Suprapubic skin (tissue), 4 donors: Measurements from ENCODE around the gene SLCO3A1. TPM values are rescaled to one million over a fixed set of nuclear protein-coding genes. Genes with fewer than 3 reads are reported as not detected.

Experiments used
- DNase-seq, 2 donors: peaks; one replicate each; pipeline ENCODE4 v3.0.0-alpha.2; 2019; ENCODE audit warnings: low spot score in 2 of 2
- H3K27ac ChIP-seq: fragments of 200-600 bp; sonication (generic); one replicate; pipeline ENCODE4 v1.5.1; 2019
- H3K27me3 ChIP-seq: fragments of 200-600 bp; sonication (generic); one replicate; pipeline ENCODE4 v1.5.1; 2019
- H3K36me3 ChIP-seq: fragments of 200-600 bp; sonication (generic); one replicate; pipeline ENCODE4 v1.5.1; 2019
- H3K4me1 ChIP-seq: fragments of 200-600 bp; sonication (generic); one replicate; pipeline ENCODE4 v1.5.1; 2019
- H3K4me3 ChIP-seq: fragments of 200-600 bp; sonication (generic); one replicate; pipeline ENCODE4 v1.5.1; 2019; ENCODE audit warnings: mild to moderate bottlenecking
- H3K9me3 ChIP-seq: fragments of 200-600 bp; sonication (generic); one replicate; pipeline ENCODE4 v1.5.1; 2019
- EP300 ChIP-seq: sonication (generic); formaldehyde crosslinking; IDR thresholded peaks from one replicate; pipeline ENCODE4 v1.6.1; 2017; ENCODE audit warnings: antibody characterized with exemption
- POLR2A ChIP-seq, 2 donors: fragments of 450-650 bp; IDR thresholded peaks; one replicate each; pipeline ENCODE4 v1.6.1; 2017; ENCODE audit warnings: antibody characterized with exemption in 2 of 2, mild to moderate bottlenecking in 2 of 2, moderate library complexity in 2 of 2
- POLR2AphosphoS5 ChIP-seq, 3 donors: sonication (generic); formaldehyde crosslinking; IDR thresholded peaks; one replicate each; pipeline ENCODE4 v1.6.1; 2017; ENCODE audit warnings: antibody characterized with exemption in 3 of 3
- WGBS: methylation state at CpG from one replicate; pipeline ENCODE4 v1.1.5; 2018; 5-methylcytosine and 5-hydroxymethylcytosine counted together
- total RNA-seq, 4 donors: library from RNA; depleted of rRNA; stranded (reverse); fragments of >200 nt; gene quantifications; one replicate each; pipeline ENCODE4 v1.1.0, GENCODE V29; 2016
- TF ChIP-seq, protein P1 (sequence below), 2 donors: fragments of 200-600 bp in 1 of 2; fragments of 450-650 bp in 1 of 2; sonication (generic) in 1 of 2; IDR thresholded peaks; one replicate each; pipeline ENCODE4 v1.5.1; 2016 to 2019; ENCODE audit warnings: antibody characterized with exemption in 2 of 2, mild to moderate bottlenecking in 1 of 2, moderate library complexity in 1 of 2

SLCO3A1 gene
- total RNA-seq, 4 donors from 2014 or later, result 29.0 to 131 (median 44.6) TPM

DNA sequence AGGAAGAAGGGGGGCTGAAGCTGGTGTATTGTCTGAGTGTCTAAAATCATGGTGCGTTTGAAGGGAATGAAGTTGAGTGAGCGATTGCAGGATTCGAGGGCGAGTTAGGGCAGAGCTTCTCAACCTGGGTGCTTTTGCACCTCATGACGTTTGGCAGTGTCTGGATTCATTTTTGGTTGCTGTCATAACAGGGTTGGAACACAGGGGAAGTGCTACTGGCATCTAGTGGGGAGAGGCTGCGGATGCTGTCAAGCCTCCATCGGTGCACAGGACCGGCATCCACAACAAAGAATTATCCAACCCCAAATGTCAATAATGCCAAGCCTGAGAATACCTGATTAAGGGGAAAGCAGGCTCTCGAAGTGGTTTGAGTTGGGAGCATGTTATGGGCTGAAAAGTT, 120.0 kb downstream of the SLCO3A1 start:
- TF ChIP-seq, protein P1, sequence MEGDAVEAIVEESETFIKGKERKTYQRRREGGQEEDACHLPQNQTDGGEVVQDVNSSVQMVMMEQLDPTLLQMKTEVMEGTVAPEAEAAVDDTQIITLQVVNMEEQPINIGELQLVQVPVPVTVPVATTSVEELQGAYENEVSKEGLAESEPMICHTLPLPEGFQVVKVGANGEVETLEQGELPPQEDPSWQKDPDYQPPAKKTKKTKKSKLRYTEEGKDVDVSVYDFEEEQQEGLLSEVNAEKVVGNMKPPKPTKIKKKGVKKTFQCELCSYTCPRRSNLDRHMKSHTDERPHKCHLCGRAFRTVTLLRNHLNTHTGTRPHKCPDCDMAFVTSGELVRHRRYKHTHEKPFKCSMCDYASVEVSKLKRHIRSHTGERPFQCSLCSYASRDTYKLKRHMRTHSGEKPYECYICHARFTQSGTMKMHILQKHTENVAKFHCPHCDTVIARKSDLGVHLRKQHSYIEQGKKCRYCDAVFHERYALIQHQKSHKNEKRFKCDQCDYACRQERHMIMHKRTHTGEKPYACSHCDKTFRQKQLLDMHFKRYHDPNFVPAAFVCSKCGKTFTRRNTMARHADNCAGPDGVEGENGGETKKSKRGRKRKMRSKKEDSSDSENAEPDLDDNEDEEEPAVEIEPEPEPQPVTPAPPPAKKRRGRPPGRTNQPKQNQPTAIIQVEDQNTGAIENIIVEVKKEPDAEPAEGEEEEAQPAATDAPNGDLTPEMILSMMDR (IDR thresholded peaks at IDR 0.05), result peak in 1 of 2 donors; percentile 31
- no peak for TF ChIP-seq POLR2A (IDR thresholded peaks at IDR 0.05)
- no peaks in the 10 kb centered on the region for H3K9me3 ChIP-seq
- no peaks in the 10 kb centered on the region for H3K27me3 ChIP-seq
- H3K36me3 ChIP-seq, result no peaks in the 10 kb centered on the region
- no peak for DNase-seq
- H3K27ac ChIP-seq, result no peak overlapping the region
- peaks cover 38% of the 10 kb centered on the region for H3K4me1 ChIP-seq
- WGBS, result 68% methylated on average over 9 of the region's 9 CpGs
- no peak overlapping the region for H3K4me3 ChIP-seq

DNA sequence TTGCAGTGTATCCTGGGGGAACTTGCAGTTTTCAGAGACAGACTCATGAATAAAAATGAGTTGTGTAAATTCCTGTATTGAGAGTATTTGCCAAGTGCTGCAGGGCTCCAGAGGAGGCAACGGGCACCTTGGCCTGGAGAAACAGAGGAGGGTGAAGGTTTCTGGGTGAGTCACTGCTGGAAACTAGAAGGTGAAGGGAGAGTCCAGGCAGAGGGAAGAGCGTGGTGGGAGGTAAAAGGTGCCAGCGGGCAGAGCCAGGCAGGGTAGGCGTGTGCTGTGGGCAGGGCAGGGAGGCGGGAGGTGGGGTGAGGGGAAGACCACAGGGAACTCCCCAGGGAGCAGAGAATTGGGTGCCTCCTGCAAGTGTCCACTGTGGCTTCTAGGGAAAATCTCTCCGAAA, 120.8 kb downstream of the SLCO3A1 start:
- TF ChIP-seq EP300, result no peak
- TF ChIP-seq POLR2AphosphoS5 (IDR thresholded peaks at IDR 0.05), result no peak
- no peak for TF ChIP-seq POLR2A (IDR thresholded peaks at IDR 0.05)
- TF ChIP-seq, protein P1 (IDR thresholded peaks at IDR 0.05), result no peak
- Histone ChIP-seq H3K27me3 (no peaks in the 10 kb centered on the region), H3K4me3 (no peak overlapping the region), H3K4me1 (peaks cover 38% of the 10 kb centered on the region), H3K27ac (no peak overlapping the region), H3K36me3 (no peaks in the 10 kb centered on the region), H3K9me3 (no peaks in the 10 kb centered on the region)
- DNase-seq, result no peak
- 68% methylated on average over 6 of the region's 6 CpGs for WGBS

DNA sequence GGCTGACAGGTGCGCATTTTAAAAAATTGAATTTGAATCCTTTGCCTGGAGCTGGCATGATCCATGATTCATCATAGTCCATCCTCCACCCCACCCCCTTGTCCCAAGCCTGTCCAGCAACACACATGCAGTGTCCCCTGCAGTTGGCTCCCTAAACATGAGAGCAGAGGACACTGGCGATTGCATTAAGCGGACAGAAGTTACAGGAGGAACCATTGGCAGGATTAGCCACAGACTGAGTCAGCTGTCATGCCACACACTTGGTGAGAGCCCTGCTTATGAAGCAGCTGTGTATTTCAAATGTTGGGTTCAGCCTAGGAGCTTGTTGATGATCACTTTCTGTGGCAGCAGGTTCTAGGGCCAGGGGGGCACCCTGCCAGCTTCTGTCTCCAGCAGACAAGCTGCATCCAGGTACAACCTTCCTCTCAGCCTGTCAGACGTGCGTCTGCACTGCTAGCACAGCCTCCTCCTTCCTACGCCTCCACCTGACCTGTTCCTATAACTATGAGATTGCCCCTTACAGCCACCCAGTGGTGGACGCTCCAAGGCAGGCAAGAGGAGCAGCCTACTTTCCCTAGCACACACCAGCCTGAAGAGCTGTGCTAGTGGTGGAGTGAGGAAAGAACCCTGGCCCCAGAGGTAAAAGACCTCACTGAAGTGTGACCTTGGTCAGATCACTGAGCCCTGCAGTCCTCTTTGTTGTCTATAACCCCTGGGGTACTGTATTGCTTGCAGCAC, 121.9 kb downstream of the SLCO3A1 start:
- Histone ChIP-seq H3K27me3 (no peaks in the 10 kb centered on the region), H3K4me1 (peaks cover 27% of the 10 kb centered on the region), H3K27ac (no peak overlapping the region), H3K4me3 (no peak overlapping the region), H3K9me3 (no peaks in the 10 kb centered on the region), H3K36me3 (no peaks in the 10 kb centered on the region)
- DNase-seq, result no peak
- TF ChIP-seq, protein P1 (IDR thresholded peaks at IDR 0.05), result no peak
- TF ChIP-seq EP300, result no peak
- TF ChIP-seq POLR2A (IDR thresholded peaks at IDR 0.05), result no peak
- TF ChIP-seq POLR2AphosphoS5 (IDR thresholded peaks at IDR 0.05), result no peak
- 67% methylated on average over 7 of the region's 7 CpGs for WGBS

DNA sequence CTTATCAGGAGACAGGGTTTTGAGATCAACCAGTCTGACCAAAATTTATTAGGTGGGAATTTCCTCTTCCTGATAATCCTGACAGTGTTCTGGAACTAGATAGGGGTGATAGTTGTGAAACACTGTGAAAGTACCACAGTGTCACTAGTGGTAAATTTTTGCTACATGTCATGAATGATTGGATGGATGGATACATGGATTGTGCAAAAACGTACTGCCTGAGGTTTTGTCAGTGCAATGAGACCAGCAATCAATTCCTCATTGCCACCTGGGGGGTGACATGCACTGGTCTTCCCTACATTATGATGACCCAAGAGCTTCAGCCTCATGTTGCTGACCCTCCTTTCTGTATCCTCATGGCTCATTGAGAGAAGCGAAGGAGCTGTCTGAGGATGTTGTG, 123.5 kb downstream of the SLCO3A1 start:
- 87% methylated on average over 2 of the region's 2 CpGs for WGBS
- H3K4me3 ChIP-seq, result no peak overlapping the region
- H3K27me3 ChIP-seq, result no peaks in the 10 kb centered on the region
- H3K9me3 ChIP-seq, result no peaks in the 10 kb centered on the region
- H3K27ac ChIP-seq, result no peak overlapping the region
- DNase-seq, result no peak
- TF ChIP-seq POLR2A (IDR thresholded peaks at IDR 0.05) (no peak), POLR2AphosphoS5 (IDR thresholded peaks at IDR 0.05) (no peak), EP300 (no peak)
- TF ChIP-seq, protein P1 (IDR thresholded peaks at IDR 0.05), result no peak
- peaks cover 24% of the 10 kb centered on the region for H3K4me1 ChIP-seq
- no peaks in the 10 kb centered on the region for H3K36me3 ChIP-seq

DNA sequence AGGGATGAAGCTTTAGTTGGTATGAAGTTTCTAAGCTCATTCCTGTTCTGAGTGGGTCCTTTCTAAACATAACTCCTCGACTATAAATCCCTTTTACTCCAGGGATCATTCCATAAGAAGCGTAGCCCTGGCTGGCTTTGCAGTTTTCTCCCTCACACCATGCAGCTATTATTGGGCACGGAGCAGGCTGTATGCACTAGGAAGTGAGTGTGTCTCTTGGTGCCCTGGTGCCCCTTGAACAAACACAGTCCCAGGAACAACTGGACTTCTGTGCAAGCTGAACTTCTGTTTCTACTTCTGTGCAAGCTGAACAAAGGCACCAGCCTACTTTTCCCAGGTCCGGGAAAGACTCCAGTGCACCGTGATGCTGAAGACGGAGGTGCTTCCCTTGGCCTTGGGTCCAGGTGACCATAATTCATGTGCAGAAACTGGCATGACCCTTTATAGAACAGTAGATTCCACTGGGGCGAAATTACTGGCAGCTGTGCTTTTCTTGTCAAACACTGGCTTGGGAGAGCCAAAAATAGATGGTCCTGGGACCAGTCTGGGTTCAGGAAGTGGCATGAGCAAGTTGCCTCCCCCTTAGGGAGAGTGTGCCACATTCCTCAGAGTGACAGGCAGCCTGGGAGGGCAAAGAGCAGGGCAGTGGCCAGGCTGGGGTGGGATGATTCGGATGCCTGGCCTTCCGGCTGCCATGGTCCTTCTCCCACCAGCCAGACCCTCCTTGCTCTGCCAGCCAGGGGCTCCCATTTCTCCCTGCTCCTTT, 127.2 kb downstream of the SLCO3A1 start:
- DNase-seq, result no peak
- no peak overlapping the region for H3K4me3 ChIP-seq
- no peaks in the 10 kb centered on the region for H3K9me3 ChIP-seq
- no peaks in the 10 kb centered on the region for H3K36me3 ChIP-seq
- H3K27me3 ChIP-seq, result no peaks in the 10 kb centered on the region
- TF ChIP-seq EP300 (no peak), POLR2AphosphoS5 (IDR thresholded peaks at IDR 0.05) (no peak), POLR2A (IDR thresholded peaks at IDR 0.05) (no peak)
- TF ChIP-seq, protein P1 (IDR thresholded peaks at IDR 0.05), result no peak
- H3K27ac ChIP-seq, result no peak overlapping the region
- WGBS, result 85% methylated on average over 9 of the region's 9 CpGs
- peaks cover under 1% of the 10 kb centered on the region for H3K4me1 ChIP-seq
